A673 (cell line): ENCODE data around the gene MCM7. TPM values are rescaled to one million over a fixed set of nuclear protein-coding genes. Genes with fewer than 3 reads are reported as not detected.

Source experiments
- Bru-seq: library from RNA; stranded (reverse); fragments of 400-500 nt; gene quantifications from one replicate; lab custom pipeline; 2021; lab: Mats Ljungman, UMichigan
- BruChase-seq, 2 experiments: library from RNA; stranded (reverse); fragments of 400-500 nt; gene quantifications; one replicate each; lab custom pipeline; 2021; lab: Mats Ljungman, UMichigan
- BruUV-seq: library from RNA; stranded (reverse); fragments of 400-500 nt; replicated peaks from 2 replicates; lab custom pipeline; 2021; lab: Mats Ljungman, UMichigan
- CTCF ChIA-PET: fragments of 300-600 bp; sonication (Branson Sonifier 250); formaldehyde crosslinking; loops from one replicate; lab custom pipeline; 2022; ENCODE audit warnings: antibody characterized with exemption; lab: Charles Lee
- POLR2A ChIA-PET: fragments of 300-600 bp; sonication (Branson Sonifier 250); formaldehyde crosslinking; loops from one replicate; lab custom pipeline; 2022; ENCODE audit warnings: antibody characterized with exemption; ENCODE audit not compliant: low non-redundant PET; lab: Charles Lee
- DNase-seq: peaks from one replicate; pipeline ENCODE4 v3.0.0-alpha.2; 2015; ENCODE audit warnings: low spot score
- H3K27ac ChIP-seq: fragments of 200-600 bp; sonication (generic); 2 replicates; pipeline ENCODE4 v1.5.1; 2016; ENCODE audit warnings: mixed run types, low read depth, mild to moderate bottlenecking, mixed read lengths, antibody characterized with exemption, low read length; ENCODE audit not compliant: poor library complexity, severe bottlenecking
- H3K27me3 ChIP-seq: fragments of 200-600 bp; sonication (generic); replicated peaks from 2 replicates; pipeline ENCODE4 v1.6.1; 2017; ENCODE audit warnings: mixed run types, low read depth, mild to moderate bottlenecking, mixed read lengths, antibody characterized with exemption, low read length; ENCODE audit not compliant: insufficient read depth, poor library complexity
- H3K36me3 ChIP-seq: fragments of 200-600 bp; sonication (generic); 2 replicates; pipeline ENCODE4 v1.6.1; 2016; ENCODE audit warnings: mixed run types, mild to moderate bottlenecking, mixed read lengths, antibody characterized with exemption, low read length; ENCODE audit not compliant: insufficient read depth, poor library complexity, severe bottlenecking
- H3K4me1 ChIP-seq: fragments of 200-600 bp; sonication (generic); 2 replicates; pipeline ENCODE4 v1.6.1; 2017; ENCODE audit warnings: mixed run types, mild to moderate bottlenecking, mixed read lengths, antibody characterized with exemption, low read length; ENCODE audit not compliant: insufficient read depth, poor library complexity, severe bottlenecking
- H3K4me3 ChIP-seq: fragments of 200-600 bp; sonication (generic); 2 replicates; pipeline ENCODE4 v1.5.1; 2016; ENCODE audit warnings: low read depth, mixed run types, mild to moderate bottlenecking, mixed read lengths, low read length; ENCODE audit not compliant: poor library complexity, severe bottlenecking
- H3K9me3 ChIP-seq: fragments of 200-600 bp; sonication (generic); 2 replicates; pipeline ENCODE4 v1.6.1; 2016; ENCODE audit warnings: mixed run types, low read depth, mild to moderate bottlenecking, mixed read lengths, antibody characterized with exemption, low read length; ENCODE audit not compliant: poor library complexity, severe bottlenecking
- EZH2 ChIP-seq: fragments of 200-600 bp; sonication (generic); IDR thresholded peaks from 2 replicates; pipeline ENCODE4 v1.6.1; 2017; ENCODE audit warnings: borderline replicate concordance, low read depth, mild to moderate bottlenecking, mixed read lengths, antibody characterized with exemption, low read length; ENCODE audit not compliant: poor library complexity, severe bottlenecking
- intact Hi-C: fragments of 100-400 bp; cut with micrococcal nuclease; formaldehyde crosslinking; loops from one replicate; pipeline ENCODE4 v1.10.0; 2022; ENCODE audit not compliant: unreplicated experiment
- long read RNA-seq: library from polyadenylated mRNA; stranded (forward); transcript quantifications from one replicate; pipeline ENCODE4 v2.0.0, GENCODE V29; 2022
- total RNA-seq: library from RNA; stranded (reverse); gene quantifications from 2 replicates; pipeline ENCODE4 v1.2.3, GENCODE V29; 2021
- TF ChIP-seq, protein P1 (sequence below): fragments of 300-800, 200-600 bp; sonication (generic); conservative IDR thresholded peaks from 2 replicates; pipeline ENCODE4 v1.5.1; 2017; ENCODE audit warnings: low read depth, mild to moderate bottlenecking, antibody characterized with exemption, low read length, moderate library complexity, mixed read lengths

MCM7 gene
- total RNA-seq = 399 and 418 TPM in 2 replicates
- percentile 97 among the genes with signal in this experiment for Bru-seq, nascent RNA
- percentile 97 among the genes with signal in this experiment for BruChase-seq, experiment 1, labeled RNA remaining after a 2-hour chase
- BruChase-seq, experiment 2, labeled RNA remaining after a 6-hour chase = percentile 99 among the genes with signal in this experiment
- long read RNA-seq, transcript MCM7-210 (14 exons, 2,515 nt) = minor isoform, 12 of 1,017 reads
- long read RNA-seq, transcript MCM7-201 (15 exons, 2,957 nt) = major isoform, 879 of 1,017 reads
- long read RNA-seq, partial matches to known transcripts = 66 of 1,017 reads
- long read RNA-seq, other reads (novel, unspliced or antisense) = 59 of 1,017 reads

DNA sequence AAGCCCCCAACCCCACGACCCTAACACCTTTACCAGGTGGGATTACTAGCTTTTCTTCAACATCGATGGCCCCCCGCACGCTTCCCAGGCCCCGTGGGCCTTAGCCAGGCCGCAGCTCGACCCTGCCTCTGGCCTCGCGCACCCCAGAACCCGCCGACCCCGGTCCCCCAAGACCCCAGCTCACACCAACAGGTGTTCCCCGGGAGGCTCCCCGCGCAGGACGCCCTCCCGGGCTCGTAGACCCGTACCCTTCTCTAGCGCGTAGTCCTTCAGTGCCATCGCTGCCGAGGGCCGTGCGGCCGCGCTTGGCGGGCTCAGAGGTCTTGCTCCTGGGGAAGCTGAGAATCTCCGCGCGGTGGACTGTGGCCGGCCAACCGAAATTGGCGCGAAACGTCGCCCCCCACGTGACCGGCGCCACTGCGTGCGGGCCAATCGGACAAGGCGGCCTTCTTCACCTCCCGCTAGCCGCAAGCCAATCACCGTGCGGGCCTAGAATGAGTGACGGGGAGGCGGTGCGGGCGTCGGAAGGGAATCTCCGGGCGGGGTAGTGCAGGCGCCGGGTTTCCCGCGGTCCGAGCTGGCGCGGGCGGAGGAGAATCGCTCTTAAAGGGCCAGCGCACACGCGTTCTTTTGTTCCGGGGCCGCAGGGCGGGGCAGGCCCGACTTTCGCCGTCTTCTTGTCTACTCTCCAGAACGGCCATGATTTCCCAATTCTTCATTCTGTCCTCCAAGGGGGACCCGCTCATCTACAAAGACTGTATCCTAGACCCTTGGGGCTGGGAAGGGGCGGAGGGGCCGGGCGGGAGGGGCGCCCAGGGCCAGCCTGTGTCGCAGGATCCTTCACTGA lies at the start of gene MCM7, which contains the start of gene AP4M1:
MCM7 (minus strand) TSS at position 382 of the 847 bp plus-strand sequence; CDS start at position 279, 103 bp downstream.
AP4M1 (plus strand) TSS at position 628 of the 847 bp plus-strand sequence; CDS start at position 700, 72 bp downstream.
- ChIA-PET CTCF (interaction anchor here (0.6 to 1.1 kb wide), 2 partner anchors 19 to 75 kb away, joined by 4 to 6 read pairs; no protein-coding TSS in a partner anchor), POLR2A (interaction anchor here (0.6 to 1.0 kb wide), 6 partner anchors 13 to 727 kb away, joined by 3 to 9 read pairs (median 6); partner anchors contain the start of genes ARPC1B, MBLAC1 and TRAPPC14)
- no peak for TF ChIP-seq EZH2
- TF ChIP-seq, protein P1, sequence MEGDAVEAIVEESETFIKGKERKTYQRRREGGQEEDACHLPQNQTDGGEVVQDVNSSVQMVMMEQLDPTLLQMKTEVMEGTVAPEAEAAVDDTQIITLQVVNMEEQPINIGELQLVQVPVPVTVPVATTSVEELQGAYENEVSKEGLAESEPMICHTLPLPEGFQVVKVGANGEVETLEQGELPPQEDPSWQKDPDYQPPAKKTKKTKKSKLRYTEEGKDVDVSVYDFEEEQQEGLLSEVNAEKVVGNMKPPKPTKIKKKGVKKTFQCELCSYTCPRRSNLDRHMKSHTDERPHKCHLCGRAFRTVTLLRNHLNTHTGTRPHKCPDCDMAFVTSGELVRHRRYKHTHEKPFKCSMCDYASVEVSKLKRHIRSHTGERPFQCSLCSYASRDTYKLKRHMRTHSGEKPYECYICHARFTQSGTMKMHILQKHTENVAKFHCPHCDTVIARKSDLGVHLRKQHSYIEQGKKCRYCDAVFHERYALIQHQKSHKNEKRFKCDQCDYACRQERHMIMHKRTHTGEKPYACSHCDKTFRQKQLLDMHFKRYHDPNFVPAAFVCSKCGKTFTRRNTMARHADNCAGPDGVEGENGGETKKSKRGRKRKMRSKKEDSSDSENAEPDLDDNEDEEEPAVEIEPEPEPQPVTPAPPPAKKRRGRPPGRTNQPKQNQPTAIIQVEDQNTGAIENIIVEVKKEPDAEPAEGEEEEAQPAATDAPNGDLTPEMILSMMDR = no peak
- no TSS peak for BruUV-seq
- Histone ChIP-seq H3K27ac (peak within 1 kb of the TSS; percentile 99), H3K9me3 (no peaks in the 10 kb centered on the region), H3K4me1 (peaks cover 21% of the 10 kb centered on the region), H3K36me3 (peaks cover 55% of the 10 kb centered on the region), H3K4me3 (peak within 1 kb of the TSS; percentile 71), H3K27me3 (no peaks in the 10 kb centered on the region)
- intact Hi-C loops = no loop called here
- DNase-seq = peak; percentile 100

DNA sequence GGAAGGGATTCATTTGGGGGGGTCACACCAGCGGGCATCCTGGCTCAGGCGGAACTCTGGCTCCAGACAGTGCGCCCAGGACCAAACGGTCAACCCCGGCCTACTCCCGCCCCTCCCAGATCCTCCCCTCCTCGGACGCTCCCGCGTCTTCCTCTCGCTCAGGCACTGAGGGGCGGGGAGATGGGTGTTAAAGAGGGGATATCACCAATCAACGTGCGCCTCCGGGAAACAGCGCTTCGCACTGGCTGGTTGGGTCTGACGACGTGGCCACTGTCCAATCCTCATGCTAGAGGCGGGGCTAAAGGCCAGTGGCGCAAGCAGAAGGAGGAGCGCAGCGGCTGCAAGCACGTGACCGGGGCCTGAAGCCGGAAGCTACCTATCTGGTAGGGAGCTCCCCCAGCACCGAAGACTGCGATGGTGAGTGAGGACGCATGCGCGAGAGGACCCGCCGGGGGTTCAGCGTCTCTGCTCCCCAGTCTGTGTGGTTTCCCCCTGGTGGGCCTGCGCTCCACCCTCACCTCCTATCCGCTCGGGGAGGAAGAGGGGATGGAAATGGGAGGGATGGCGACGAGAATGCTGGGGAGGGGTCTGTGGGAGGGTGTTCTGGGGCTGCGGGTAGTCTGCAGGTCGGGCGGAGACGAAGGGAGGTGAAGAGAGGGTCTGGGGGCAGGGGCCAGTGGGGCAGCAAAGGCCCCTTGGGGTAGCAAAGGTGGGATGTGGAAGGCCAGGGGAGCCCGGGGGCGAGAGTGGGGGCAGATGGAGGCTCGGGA lies 47.5 kb upstream of the MCM7 start, which contains the start of gene LAMTOR4:
LAMTOR4 (plus strand) TSS at position 360 of the 770 bp plus-strand sequence; CDS start at position 415, 55 bp downstream.
- intact Hi-C loops = loop anchor here (1.0 kb wide), 1 partner anchor 10 kb away; the partner anchor contains the start of gene TRAPPC14
- peaks cover 13% of the 10 kb centered on the region for H3K4me1 ChIP-seq

More for the DNA sequence above, 47.5 kb upstream of the MCM7 start, which contains the start of gene LAMTOR4:
- TF ChIP-seq EZH2 = no peak
- TF ChIP-seq, protein P1 = no peak
- Histone ChIP-seq H3K9me3 (no peaks in the 10 kb centered on the region), H3K4me3 (peak within 1 kb of the TSS; percentile 75), H3K27ac (peak within 1 kb of the TSS; percentile 75), H3K27me3 (no peaks in the 10 kb centered on the region), H3K36me3 (no peaks in the 10 kb centered on the region)
- ChIA-PET POLR2A (interaction anchor here (0.7 to 1.0 kb wide), 2 partner anchors 24 to 282 kb away, joined by 3 read pairs; no protein-coding TSS in a partner anchor), CTCF (interaction anchor here (0.6 to 1.0 kb wide), 4 partner anchors 9 to 373 kb away, joined by 3 to 4 read pairs (median 3); no protein-coding TSS in a partner anchor)
- DNase-seq = peak; percentile 99
- no TSS peak for BruUV-seq
